Brain microvascular endothelial cell (primary cell): ENCODE data around the gene TIE1.

Source experiments
- DNase-seq: peaks from one replicate; pipeline ENCODE4 v3.0.0-alpha.2; 2020
- H3K27ac ChIP-seq: fragments of 250-450 bp; sonication (Bioruptor Pico); 2 replicates; pipeline ENCODE4 v1.5.1; 2020; ENCODE audit warnings: mild to moderate bottlenecking, moderate library complexity
- H3K27me3 ChIP-seq: fragments of 250-450 bp; sonication (Bioruptor Pico); replicated peaks from 2 replicates; pipeline ENCODE4 v1.5.1; 2020; ENCODE audit warnings: mild to moderate bottlenecking
- H3K36me3 ChIP-seq: fragments of 250-450 bp; sonication (Bioruptor Pico); replicated peaks from 2 replicates; pipeline ENCODE4 v1.5.1; 2020; ENCODE audit warnings: mild to moderate bottlenecking
- H3K4me3 ChIP-seq: 2 replicates; pipeline ENCODE4 v1.5.1; 2011; ENCODE audit warnings: low read depth, mild to moderate bottlenecking, control low read depth, low read length, moderate library complexity
- CTCF ChIP-seq: IDR thresholded peaks from 2 replicates; pipeline ENCODE4 v1.5.1; 2011; ENCODE audit warnings: low read depth, mild to moderate bottlenecking, moderate library complexity, low read length, control low read depth, inconsistent platforms; ENCODE audit errors: missing control alignments
- in situ Hi-C: cut with HindIII; loops from 2 replicates; pipeline ENCODE4 v1.10.0; 2017; ENCODE audit warnings: low sequenced_read_pairs, low pct_ligation_motif_present

TIE1 gene

GRCh38 chr1:43286533-43286932 lies 14.2 kb upstream of the TIE1 start:
- in situ Hi-C loops, result no loop called here
- DNase-seq, result no peak
- TF ChIP-seq CTCF, result no peak

GRCh38 chr1:43288058-43288784 lies 12.6 kb upstream of the TIE1 start:
- Histone ChIP-seq H3K4me3 (no peak overlapping the region), H3K27me3 (no peaks in the 10 kb centered on the region), H3K27ac (no peak overlapping the region), H3K36me3 (no peaks in the 10 kb centered on the region)
- no peak for TF ChIP-seq CTCF
- DNase-seq, result no peak
- in situ Hi-C loops, result no loop called here

More at GRCh38 chr1:43286533-43286932, 14.2 kb upstream of the TIE1 start:
- Histone ChIP-seq H3K4me3 (no peak overlapping the region), H3K27ac (no peak overlapping the region), H3K27me3 (no peaks in the 10 kb centered on the region), H3K36me3 (no peaks in the 10 kb centered on the region)

GRCh38 chr1:43288785-43289706 lies 11.7 kb upstream of the TIE1 start:
- H3K4me3 ChIP-seq, result no peak overlapping the region
- no peak for DNase-seq
- in situ Hi-C loops, result no loop called here
- H3K27me3 ChIP-seq, result no peaks in the 10 kb centered on the region
- no peak overlapping the region for H3K27ac ChIP-seq
- no peak for TF ChIP-seq CTCF
- no peaks in the 10 kb centered on the region for H3K36me3 ChIP-seq

- in situ Hi-C loops, result no loop called here
- no peak overlapping the region for H3K4me3 ChIP-seq
- no peaks in the 10 kb centered on the region for H3K36me3 ChIP-seq
- no peak for DNase-seq
- TF ChIP-seq CTCF, result no peak
- no peaks in the 10 kb centered on the region for H3K27me3 ChIP-seq
- H3K27ac ChIP-seq, result no peak overlapping the region
Measured at GRCh38 chr1:43292216-43292615, 8.6 kb upstream of the TIE1 start.

GRCh38 chr1:43292679-43293078 lies 8.1 kb upstream of the TIE1 start:
- no peak overlapping the region for H3K27ac ChIP-seq
- no peak overlapping the region for H3K4me3 ChIP-seq
- no peaks in the 10 kb centered on the region for H3K27me3 ChIP-seq
- DNase-seq, result no peak
- no peaks in the 10 kb centered on the region for H3K36me3 ChIP-seq
- in situ Hi-C loops, result no loop called here
- no peak for TF ChIP-seq CTCF
